NCI-H146 treated with DMSO at 0.1 percent for 48 hours (cell line): Measurements from ENCODE around the gene TOR4A.
"Not testable (repeated sequence)": the region's sequence is repeated elsewhere in the genome, so short reads cannot be mapped to it uniquely, and the experiment has no call there.

Source experiments
- DNase-seq: peaks from one replicate; lab custom pipeline; 2025; ENCODE audit not compliant: unreplicated experiment; lab: John Stamatoyannopoulos, UW

The TOR4A gene

GRCh38 chr9:137237759-137238726 is 39.5 kb upstream of the TOR4A start:
- DNase-seq = peak; percentile 45

- DNase-seq = not testable (repeated sequence)
Measured at GRCh38 chr9:137239541-137240200, 37.9 kb upstream of the TOR4A start.

- DNase-seq = no peak
Measured at GRCh38 chr9:137240318-137240840, 37.1 kb upstream of the TOR4A start.

GRCh38 chr9:137240841-137241489 is 36.6 kb upstream of the TOR4A start, which contains the start of gene TUBB4B:
Gene TUBB4B (plus strand): TSS chr9:137241287. CDS start chr9:137241361, 74 bp downstream.
- peak; percentile 97 for DNase-seq

- no peak for DNase-seq
Measured at GRCh38 chr9:137241490-137242268, 35.8 kb upstream of the TOR4A start.

GRCh38 chr9:137242269-137243203 is 35.0 kb upstream of the TOR4A start:
- no peak for DNase-seq

GRCh38 chr9:137243266-137243625 is 34.3 kb upstream of the TOR4A start:
- not testable (repeated sequence) for DNase-seq

GRCh38 chr9:137243626-137244485 is 33.7 kb upstream of the TOR4A start:
- DNase-seq = no peak

- no peak for DNase-seq
Measured at GRCh38 chr9:137244486-137245449, 32.8 kb upstream of the TOR4A start.

GRCh38 chr9:137245450-137246421 is 31.8 kb upstream of the TOR4A start:
- no peak for DNase-seq

- DNase-seq = no peak
Measured at GRCh38 chr9:137247135-137247915, 30.2 kb upstream of the TOR4A start.

GRCh38 chr9:137247916-137248175 is 29.7 kb upstream of the TOR4A start:
- DNase-seq = no peak

GRCh38 chr9:137250329-137251193 is 27.0 kb upstream of the TOR4A start:
- no peak for DNase-seq

- DNase-seq = no peak
Measured at GRCh38 chr9:137251194-137251461, 26.4 kb upstream of the TOR4A start, which contains the start of gene STPG3. Gene STPG3 (plus strand): TSS chr9:137251286. CDS start chr9:137251287, 1 bp downstream.
